Endodermal cell (in vitro differentiated cells): ENCODE data around the gene PPP2R2C. TPM values are rescaled to one million over a fixed set of nuclear protein-coding genes. Genes with fewer than 3 reads are reported as not detected.

Experiments
- DNase-seq: peaks from one replicate; pipeline ENCODE4 v3.0.0-alpha.2; 2017
- H3K27ac ChIP-seq: 2 replicates; pipeline ENCODE4 v1.5.1; 2013; ENCODE audit warnings: mild to moderate bottlenecking, low read depth, low read length, moderate library complexity
- H3K27me3 ChIP-seq: 2 replicates; pipeline ENCODE4 v1.6.1; 2013; ENCODE audit warnings: mild to moderate bottlenecking, low read length, moderate library complexity; ENCODE audit not compliant: insufficient read depth, control insufficient read depth, poor library complexity, severe bottlenecking
- H3K36me3 ChIP-seq: 2 replicates; pipeline ENCODE4 v1.7.0; 2013; ENCODE audit warnings: mild to moderate bottlenecking, low read length, moderate library complexity; ENCODE audit not compliant: control insufficient read depth, insufficient read depth
- H3K4me1 ChIP-seq: one replicate; pipeline ENCODE4 v1.7.0; 2013; ENCODE audit warnings: low read length; ENCODE audit not compliant: control insufficient read depth, insufficient read depth
- H3K4me3 ChIP-seq: 2 replicates; pipeline ENCODE4 v1.5.1; 2013; ENCODE audit warnings: mild to moderate bottlenecking, low read length, moderate library complexity
- H3K9ac ChIP-seq: 2 replicates; pipeline ENCODE4 v1.6.1; 2013; ENCODE audit warnings: mild to moderate bottlenecking, low read length, moderate library complexity; ENCODE audit not compliant: poor library complexity, severe bottlenecking; ENCODE audit errors: extremely low read depth
- H3K9me3 ChIP-seq: 2 replicates; pipeline ENCODE4 v1.6.1; 2013; ENCODE audit warnings: mild to moderate bottlenecking, low read length, moderate library complexity; ENCODE audit not compliant: control insufficient read depth
- H3K27ac Mint-ChIP-seq: 2 replicates; pipeline ENCODE4 v1.8.0; 2020; ENCODE audit warnings: mixed read lengths
- H3K27me3 Mint-ChIP-seq: 2 replicates; pipeline ENCODE4 v1.8.0; 2021; ENCODE audit warnings: mild to moderate bottlenecking, mixed read lengths; ENCODE audit not compliant: insufficient read depth
- H3K36me3 Mint-ChIP-seq: 2 replicates; pipeline ENCODE4 v1.8.0; 2020; ENCODE audit warnings: low read depth, mixed read lengths
- H3K4me1 Mint-ChIP-seq: 2 replicates; pipeline ENCODE4 v1.8.0; 2020; ENCODE audit warnings: mixed read lengths
- H3K4me3 Mint-ChIP-seq: 2 replicates; pipeline ENCODE4 v1.8.0; 2020; ENCODE audit warnings: mild to moderate bottlenecking, moderate library complexity, mixed read lengths
- H3K9me3 Mint-ChIP-seq: 2 replicates; pipeline ENCODE4 v1.8.0; 2020; ENCODE audit warnings: mild to moderate bottlenecking, mixed read lengths
- WGBS, 2 experiments: methylation state at CpG; one replicate each; pipeline versions ENCODE4 v1.1.5 to v1.1.7; 2013; ENCODE audit warnings: missing lambda C conversion rate in 2 of 2, mixed read lengths in 1 of 2; ENCODE audit not compliant: insufficient coverage in 1 of 2, insufficient read length in 1 of 2; 5-methylcytosine and 5-hydroxymethylcytosine counted together
- total RNA-seq, 2 donors: library from RNA; stranded (reverse); fragmentation: NEBNext Ultra II Directional in 1 of 2; extraction: Animal tissue kit (Norgen Biotek cat#: 25700) in 1 of 2; gene quantifications; 2 replicates in 1 of 2; 3 replicates in 1 of 2; pipeline ENCODE4 v1.2.1, GENCODE V29; 2021
- TF ChIP-seq, protein P1 (sequence below): fragments of 200-600 bp; sonication (generic); conservative IDR thresholded peaks from 2 replicates; pipeline ENCODE4 v1.5.0; 2021; ENCODE audit warnings: antibody characterized with exemption, mild to moderate bottlenecking

The PPP2R2C gene
- total RNA-seq, 2 donors from 2014 or later: 4.4 to 19.2 TPM

DNA sequence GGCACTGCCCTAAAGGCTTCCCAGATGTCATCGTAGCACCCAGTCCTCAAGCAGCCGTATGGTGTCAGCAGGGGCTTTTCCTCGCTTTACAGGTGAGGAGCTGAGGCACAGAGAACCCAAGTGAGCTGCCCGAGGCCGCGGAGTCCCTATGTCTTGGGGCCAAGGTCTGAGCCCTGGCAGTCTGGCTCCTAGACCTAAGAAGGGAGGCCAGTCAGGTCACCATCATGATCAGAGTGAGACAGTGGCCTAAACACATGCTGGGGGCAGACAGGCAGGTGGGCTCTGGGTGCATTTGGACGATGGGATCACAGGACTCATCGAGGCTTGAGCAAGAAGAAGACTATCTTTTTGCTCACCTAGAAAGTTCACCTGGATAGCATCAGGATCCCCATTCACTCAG is 107.8 kb downstream of the PPP2R2C start:
- no peaks in the 10 kb centered on the region for H3K36me3 Mint-ChIP-seq
- no peak overlapping the region for H3K27ac Mint-ChIP-seq
- no peak overlapping the region for H3K27ac ChIP-seq
- no peak overlapping the region for H3K4me3 ChIP-seq
- 89 to 98% methylated on average over 5 to 8 of the region's 8 CpGs for WGBS, 2 experiments
- no peaks in the 10 kb centered on the region for H3K9me3 ChIP-seq
- H3K4me1 ChIP-seq: peaks cover 2% of the 10 kb centered on the region
- peaks cover 14% of the 10 kb centered on the region for H3K4me1 Mint-ChIP-seq
- peaks cover 43% of the 10 kb centered on the region for H3K27me3 Mint-ChIP-seq
- no peak overlapping the region for H3K9ac ChIP-seq
- no peak for DNase-seq
- no peaks in the 10 kb centered on the region for H3K36me3 ChIP-seq
- H3K4me3 Mint-ChIP-seq: no peak overlapping the region
- TF ChIP-seq, protein P1, sequence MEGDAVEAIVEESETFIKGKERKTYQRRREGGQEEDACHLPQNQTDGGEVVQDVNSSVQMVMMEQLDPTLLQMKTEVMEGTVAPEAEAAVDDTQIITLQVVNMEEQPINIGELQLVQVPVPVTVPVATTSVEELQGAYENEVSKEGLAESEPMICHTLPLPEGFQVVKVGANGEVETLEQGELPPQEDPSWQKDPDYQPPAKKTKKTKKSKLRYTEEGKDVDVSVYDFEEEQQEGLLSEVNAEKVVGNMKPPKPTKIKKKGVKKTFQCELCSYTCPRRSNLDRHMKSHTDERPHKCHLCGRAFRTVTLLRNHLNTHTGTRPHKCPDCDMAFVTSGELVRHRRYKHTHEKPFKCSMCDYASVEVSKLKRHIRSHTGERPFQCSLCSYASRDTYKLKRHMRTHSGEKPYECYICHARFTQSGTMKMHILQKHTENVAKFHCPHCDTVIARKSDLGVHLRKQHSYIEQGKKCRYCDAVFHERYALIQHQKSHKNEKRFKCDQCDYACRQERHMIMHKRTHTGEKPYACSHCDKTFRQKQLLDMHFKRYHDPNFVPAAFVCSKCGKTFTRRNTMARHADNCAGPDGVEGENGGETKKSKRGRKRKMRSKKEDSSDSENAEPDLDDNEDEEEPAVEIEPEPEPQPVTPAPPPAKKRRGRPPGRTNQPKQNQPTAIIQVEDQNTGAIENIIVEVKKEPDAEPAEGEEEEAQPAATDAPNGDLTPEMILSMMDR: no peak
- H3K27me3 ChIP-seq: peaks cover 20% of the 10 kb centered on the region
- H3K9me3 Mint-ChIP-seq: no peaks in the 10 kb centered on the region

DNA sequence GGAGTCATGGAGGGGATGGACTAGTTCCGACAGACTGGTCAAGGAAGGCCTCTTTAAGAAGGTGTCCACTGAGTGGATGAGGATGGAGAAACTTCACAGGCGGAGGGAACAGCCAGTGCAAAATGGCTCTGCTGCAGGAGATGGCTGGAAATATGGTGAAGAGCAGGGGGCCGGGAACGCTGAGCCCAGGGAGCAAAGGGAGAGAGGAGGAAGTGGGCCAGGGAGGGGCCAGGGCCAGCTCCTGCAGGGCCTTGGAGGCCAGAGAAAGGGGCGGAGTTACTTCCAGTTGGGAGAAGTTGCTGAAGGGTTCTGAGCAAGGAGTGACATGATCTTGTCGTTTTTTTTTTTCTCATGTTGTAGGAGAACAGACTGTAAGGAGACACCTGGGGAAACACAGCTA is 108.3 kb downstream of the PPP2R2C start:
- no peak for DNase-seq
- Mint-ChIP-seq H3K27ac (no peak overlapping the region), H3K36me3 (no peaks in the 10 kb centered on the region), H3K27me3 (peaks cover 43% of the 10 kb centered on the region), H3K4me1 (peaks cover 14% of the 10 kb centered on the region), H3K4me3 (no peak overlapping the region), H3K9me3 (no peaks in the 10 kb centered on the region)
- no peak overlapping the region for H3K27ac ChIP-seq
- peaks cover 2% of the 10 kb centered on the region for H3K4me1 ChIP-seq
- H3K9me3 ChIP-seq: no peaks in the 10 kb centered on the region
- 82 to 83% methylated on average over 3 to 6 of the region's 6 CpGs for WGBS, 2 experiments
- H3K9ac ChIP-seq: no peak overlapping the region
- H3K36me3 ChIP-seq: no peaks in the 10 kb centered on the region
- H3K27me3 ChIP-seq: peaks cover 20% of the 10 kb centered on the region
- no peak overlapping the region for H3K4me3 ChIP-seq
- TF ChIP-seq, protein P1: no peak

DNA sequence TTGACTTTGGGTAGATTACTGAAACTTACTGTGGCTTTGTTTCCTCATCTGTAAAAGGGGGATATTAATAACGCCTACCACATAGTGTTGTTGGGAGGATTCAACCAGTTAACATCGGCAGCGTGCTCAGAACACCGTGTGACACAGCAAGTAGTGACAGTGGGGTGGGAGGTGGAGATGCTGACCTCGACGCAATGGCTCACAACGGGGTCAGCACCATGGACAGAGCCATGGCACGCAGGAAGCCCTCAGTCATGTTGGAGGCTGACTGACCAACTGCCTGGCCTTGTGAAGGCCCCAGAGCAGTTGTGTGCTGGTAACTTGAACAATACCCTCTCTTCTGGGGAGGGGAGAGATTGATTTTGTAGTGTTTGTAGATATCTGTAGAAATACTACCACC is 109.5 kb downstream of the PPP2R2C start:
- Mint-ChIP-seq H3K9me3 (no peaks in the 10 kb centered on the region), H3K27ac (no peak overlapping the region), H3K4me1 (peaks cover 8% of the 10 kb centered on the region), H3K4me3 (no peak overlapping the region), H3K27me3 (peaks cover 31% of the 10 kb centered on the region), H3K36me3 (no peaks in the 10 kb centered on the region)
- TF ChIP-seq, protein P1: no peak
- H3K4me1 ChIP-seq: peaks cover 2% of the 10 kb centered on the region
- no peaks in the 10 kb centered on the region for H3K36me3 ChIP-seq
- H3K9me3 ChIP-seq: no peaks in the 10 kb centered on the region
- peak; percentile 91 for DNase-seq
- no peak overlapping the region for H3K4me3 ChIP-seq
- H3K9ac ChIP-seq: no peak overlapping the region
- H3K27ac ChIP-seq: no peak overlapping the region
- WGBS, 2 experiments: 4 to 45% methylated on average over 4 to 8 of the region's 8 CpGs
- peaks cover 20% of the 10 kb centered on the region for H3K27me3 ChIP-seq
